ENCODE results near the gene ORM1. TPM values are rescaled to one million over a fixed set of nuclear protein-coding genes. Genes with fewer than 3 reads are reported as not detected.

Gene ORM1
- total RNA-seq, 1 experiment from 2014 or later = 4.4 TPM

DNA sequence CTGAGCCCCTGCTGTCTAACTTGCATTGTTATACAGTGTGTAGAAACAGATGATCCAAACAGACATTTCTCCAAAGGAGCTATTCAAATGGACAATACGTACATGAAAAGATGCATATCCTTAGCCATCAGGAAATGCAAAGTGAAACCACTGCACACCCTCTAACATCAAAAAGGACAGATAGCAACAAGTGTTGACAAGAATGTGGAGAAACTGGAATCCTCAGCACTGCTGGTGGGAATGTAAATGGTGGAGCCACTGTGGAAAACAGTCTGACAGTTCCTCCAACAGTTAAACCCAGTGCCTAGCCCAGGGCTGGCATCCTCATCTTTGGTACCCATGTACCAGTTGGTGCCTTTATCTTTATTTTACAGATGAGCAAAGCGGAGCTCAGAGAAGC lies 15.3 kb downstream of the ORM1 start:
- no peak overlapping the region for H3K14ac ChIP-seq (ENCODE audit: insufficient read depth, low read length)
- Mint-ChIP-seq H3K27ac (no peak overlapping the region), H3K36me3 (ENCODE audit: insufficient read depth in 1 of 3, low read depth in 3 of 3) (peaks cover 39 to 63% (median 54%) of the 10 kb centered on the region in 3 experiments), H3K27me3 (ENCODE audit: low read depth) (peaks cover 2% of the 10 kb centered on the region), H3K4me1 (0 out of 4 replicates have a peak, but pooled peaks cover 0 to 2% of the 10 kb centered on the region in 2 experiments), H3K4me3 (no peak overlapping the region), H3K9me3 (no peaks in the 10 kb centered on the region; a peak in 1 of 5 replicates)
- H4K20me1 ChIP-seq (ENCODE audit: control insufficient read depth, insufficient read depth, insufficient read length) = no peaks in the 10 kb centered on the region
- no peaks in the 10 kb centered on the region for H3K79me1 ChIP-seq (ENCODE audit: insufficient read depth, low read depth, low read length, poor library complexity, severe bottlenecking)
- H2AK5ac ChIP-seq (ENCODE audit: insufficient read length, low read length) = no peak overlapping the region
- H2BK5ac ChIP-seq (ENCODE audit: insufficient read length, low read length) = no peak overlapping the region
- no peaks in the 10 kb centered on the region for H3K23me2 ChIP-seq (ENCODE audit: insufficient read length, low read depth, low read length, poor library complexity, severe bottlenecking)
- H4K8ac ChIP-seq (replicated peaks; ENCODE audit: insufficient read length, low read depth, low read length) = no peak overlapping the region
- no peak overlapping the region for H4K5ac ChIP-seq (ENCODE audit: insufficient read length, low read depth, low read length)
- H3K9ac ChIP-seq (ENCODE audit: extremely low read depth, insufficient read length, low read length) = no peak overlapping the region
- H3K18ac ChIP-seq (ENCODE audit: insufficient read length, low read depth, low read length) = no peak overlapping the region
- no peak overlapping the region for H3K23ac ChIP-seq (ENCODE audit: insufficient read length, low read depth, low read length)
- H3T11ph ChIP-seq (ENCODE audit: low read length) = no peak overlapping the region
- H2BK12ac ChIP-seq (ENCODE audit: insufficient read length, low read depth, low read length) = no peak overlapping the region
- no peaks in the 10 kb centered on the region for H3K27me3 ChIP-seq (ENCODE audit: insufficient read depth, low read length)
- H3K4ac ChIP-seq (ENCODE audit: low read depth, low read length) = no peak overlapping the region
- TF ChIP-seq, protein P1, sequence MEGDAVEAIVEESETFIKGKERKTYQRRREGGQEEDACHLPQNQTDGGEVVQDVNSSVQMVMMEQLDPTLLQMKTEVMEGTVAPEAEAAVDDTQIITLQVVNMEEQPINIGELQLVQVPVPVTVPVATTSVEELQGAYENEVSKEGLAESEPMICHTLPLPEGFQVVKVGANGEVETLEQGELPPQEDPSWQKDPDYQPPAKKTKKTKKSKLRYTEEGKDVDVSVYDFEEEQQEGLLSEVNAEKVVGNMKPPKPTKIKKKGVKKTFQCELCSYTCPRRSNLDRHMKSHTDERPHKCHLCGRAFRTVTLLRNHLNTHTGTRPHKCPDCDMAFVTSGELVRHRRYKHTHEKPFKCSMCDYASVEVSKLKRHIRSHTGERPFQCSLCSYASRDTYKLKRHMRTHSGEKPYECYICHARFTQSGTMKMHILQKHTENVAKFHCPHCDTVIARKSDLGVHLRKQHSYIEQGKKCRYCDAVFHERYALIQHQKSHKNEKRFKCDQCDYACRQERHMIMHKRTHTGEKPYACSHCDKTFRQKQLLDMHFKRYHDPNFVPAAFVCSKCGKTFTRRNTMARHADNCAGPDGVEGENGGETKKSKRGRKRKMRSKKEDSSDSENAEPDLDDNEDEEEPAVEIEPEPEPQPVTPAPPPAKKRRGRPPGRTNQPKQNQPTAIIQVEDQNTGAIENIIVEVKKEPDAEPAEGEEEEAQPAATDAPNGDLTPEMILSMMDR (conservative IDR thresholded peaks at IDR 0.05) = no peak
- H3K4me1 ChIP-seq (ENCODE audit: insufficient read depth, low read length) = no peaks in the 10 kb centered on the region
- no peaks in the 10 kb centered on the region for H3K9me3 ChIP-seq (ENCODE audit: control insufficient read depth, low read depth, low read length)
- no peak overlapping the region for H2BK120ac ChIP-seq (ENCODE audit: low read depth, low read length, poor library complexity, severe bottlenecking)
- H3K79me2 ChIP-seq (ENCODE audit: insufficient read depth, low read length) = no peaks in the 10 kb centered on the region
- H3K56ac ChIP-seq (ENCODE audit: insufficient read length, low read depth, low read length) = no peak overlapping the region
- no peak overlapping the region for H3K4me2 ChIP-seq (ENCODE audit: insufficient read depth, insufficient read length, low read length)
- H4K91ac ChIP-seq (ENCODE audit: insufficient read length, low read depth, low read length) = no peak overlapping the region
- no peak overlapping the region for H2AFZ ChIP-seq (ENCODE audit: low read length)
- H3K27ac ChIP-seq (ENCODE audit: insufficient read length, low read depth, low read length) = no peak overlapping the region
- H2BK20ac ChIP-seq (ENCODE audit: low read depth, low read length, poor library complexity, severe bottlenecking) = no peak overlapping the region
- DNase-seq = no peak
- no peak overlapping the region for H2BK15ac ChIP-seq (ENCODE audit: low read depth, low read length)
- WGBS (ENCODE audit: extremely low coverage, insufficient read length, low lambda C conversion rate) = no CpG with 5 or more reads among the region's 2 CpGs
